ENCODE measurements around the gene SURF2. TPM values are rescaled to one million over a fixed set of nuclear protein-coding genes. Genes with fewer than 3 reads are reported as not detected.
A peak's percentile ranks its signal among the peaks of the same experiment; 100 is the strongest.
"Not testable (repeated sequence)": the region's sequence is repeated elsewhere in the genome, so short reads cannot be mapped to it uniquely, and the experiment has no call there.

Gene SURF2
- total and polyA plus RNA-seq, 2 experiments from 2014 or later = 6.3 to 23.4 TPM

- 82 to 86% methylated on average over 13 of the region's 13 CpGs for WGBS, 2 experiments (ENCODE audit: low coverage in 1 of 2, low lambda C conversion rate in 2 of 2, missing lambda C conversion rate in 2 of 2)
- in situ Hi-C loops (cut with MboI) = no loop called here
Measured at GRCh38 chr9:133323991-133324703, 32.2 kb upstream of the SURF2 start.

GRCh38 chr9:133327021-133327420 lies 29.3 kb upstream of the SURF2 start:
- H3K27me3 ChIP-seq (replicated peaks; ENCODE audit: insufficient read depth); H3K27ac ChIP-seq; H3K4me3 ChIP-seq; H3K79me2 ChIP-seq (ENCODE audit: insufficient read depth); H2AFZ ChIP-seq; H3K9ac ChIP-seq; H3K9me3 ChIP-seq (ENCODE audit: low read depth); H3K9me2 ChIP-seq (ENCODE audit: insufficient read depth); H3K4me1 ChIP-seq (ENCODE audit: insufficient read depth); in situ Hi-C loops (cut with MboI); H3K4me2 ChIP-seq (ENCODE audit: unreplicated experiment); H3F3A ChIP-seq (ENCODE audit: insufficient read depth); DNase-seq; H4K20me1 ChIP-seq (ENCODE audit: insufficient read depth): not testable (repeated sequence)
- peaks cover 11% of the 10 kb centered on the region; the same call in 1 of the 2 replicates for H3K36me3 ChIP-seq (ENCODE audit: low read depth)
- WGBS, 2 experiments (ENCODE audit: low coverage in 1 of 2, low lambda C conversion rate in 2 of 2, missing lambda C conversion rate in 2 of 2) = 71 to 72% methylated on average over 6 of the region's 6 CpGs

More at GRCh38 chr9:133323991-133324703, 32.2 kb upstream of the SURF2 start:
- no peak overlapping the region for H3K4me3 ChIP-seq
- H3K9me2 ChIP-seq (ENCODE audit: insufficient read depth) = no peaks in the 10 kb centered on the region
- H3K4me2 ChIP-seq (ENCODE audit: unreplicated experiment) = no peak overlapping the region
- TF ChIP-seq EZH2phosphoT487 (IDR thresholded peaks at IDR 0.05; ENCODE audit: insufficient read depth, low read depth) (no peak), EZH2 (IDR thresholded peaks at IDR 0.05; ENCODE audit: insufficient read depth, poor library complexity, severe bottlenecking) (no peak)
- no peaks in the 10 kb centered on the region for H3K9me3 ChIP-seq (ENCODE audit: low read depth)
- H4K20me1 ChIP-seq (ENCODE audit: insufficient read depth) = no peaks in the 10 kb centered on the region
- H3K79me2 ChIP-seq (ENCODE audit: insufficient read depth) = no peaks in the 10 kb centered on the region
- no peak overlapping the region for H3K27ac ChIP-seq
- H3K9ac ChIP-seq = no peak overlapping the region
- no peaks in the 10 kb centered on the region for H3F3A ChIP-seq (ENCODE audit: insufficient read depth)
- no peaks in the 10 kb centered on the region for H3K27me3 ChIP-seq (replicated peaks; ENCODE audit: insufficient read depth)
- no peaks in the 10 kb centered on the region for H3K4me1 ChIP-seq (ENCODE audit: insufficient read depth)
- DNase-seq = no peak
- no peak overlapping the region for H2AFZ ChIP-seq
- no peaks in the 10 kb centered on the region for H3K36me3 ChIP-seq (ENCODE audit: low read depth)

- no peak for DNase-seq
- Histone ChIP-seq H3K27me3 (replicated peaks; ENCODE audit: insufficient read depth) (no peaks in the 10 kb centered on the region), H3K36me3 (ENCODE audit: low read depth) (peaks cover 11% of the 10 kb centered on the region; the same call in 1 of the 2 replicates), H3K79me2 (ENCODE audit: insufficient read depth) (peaks cover 5% of the 10 kb centered on the region; the same call in 1 of the 2 replicates), H3K9ac (no peak overlapping the region), H3F3A (ENCODE audit: insufficient read depth) (peaks cover 9% of the 10 kb centered on the region; the same call in 1 of the 2 replicates), H3K4me3 (no peak overlapping the region), H2AFZ (no peak overlapping the region), H3K9me2 (ENCODE audit: insufficient read depth) (no peaks in the 10 kb centered on the region), H3K9me3 (ENCODE audit: low read depth) (no peaks in the 10 kb centered on the region), H3K27ac (no peak overlapping the region), H3K4me1 (ENCODE audit: insufficient read depth) (no peaks in the 10 kb centered on the region), H3K4me2 (ENCODE audit: unreplicated experiment) (no peak overlapping the region), H4K20me1 (ENCODE audit: insufficient read depth) (no peaks in the 10 kb centered on the region)
- no peak for TF ChIP-seq EZH2 (IDR thresholded peaks at IDR 0.05; ENCODE audit: insufficient read depth, poor library complexity, severe bottlenecking)
- TF ChIP-seq EZH2phosphoT487 (IDR thresholded peaks at IDR 0.05; ENCODE audit: insufficient read depth, low read depth) = no peak
- WGBS, 2 experiments (ENCODE audit: low coverage in 1 of 2, low lambda C conversion rate in 2 of 2, missing lambda C conversion rate in 2 of 2) = 72 to 77% methylated on average over 9 to 10 of the region's 10 CpGs
- in situ Hi-C loops (cut with MboI) = no loop called here
Measured at GRCh38 chr9:133327834-133328484, 28.4 kb upstream of the SURF2 start.

GRCh38 chr9:133329306-133330156 lies 26.8 kb upstream of the SURF2 start:
- H3K9ac ChIP-seq; H3K4me1 ChIP-seq (ENCODE audit: insufficient read depth); H3F3A ChIP-seq (ENCODE audit: insufficient read depth); H3K27me3 ChIP-seq (replicated peaks; ENCODE audit: insufficient read depth); H3K9me2 ChIP-seq (ENCODE audit: insufficient read depth); H3K4me2 ChIP-seq (ENCODE audit: unreplicated experiment); H3K4me3 ChIP-seq; H3K27ac ChIP-seq; H3K9me3 ChIP-seq (ENCODE audit: low read depth); in situ Hi-C loops (cut with MboI); H4K20me1 ChIP-seq (ENCODE audit: insufficient read depth); H2AFZ ChIP-seq: not testable (repeated sequence)
- peak; percentile 34 for DNase-seq
- 54 to 56% methylated on average over 21 of the region's 21 CpGs for WGBS, 2 experiments (ENCODE audit: low coverage in 1 of 2, low lambda C conversion rate in 2 of 2, missing lambda C conversion rate in 2 of 2)
- Histone ChIP-seq H3K79me2 (ENCODE audit: insufficient read depth) (peaks cover 21% of the 10 kb centered on the region), H3K36me3 (ENCODE audit: low read depth) (peaks cover 11% of the 10 kb centered on the region; the same call in 1 of the 2 replicates)

Data from GM23248 (cell line).